SK-N-SH treated with all-trans-retinoic acid at 6 μM for 48 hours (cell line): ENCODE data around the gene CGNL1.

Source experiments
- ATAC-seq: fragments of 200-7000 bp; cut with Tn5 transposase; 3 replicates; pipeline ENCODE4 v1.9.1; 2020; ENCODE audit warnings: mild to moderate bottlenecking, moderate library complexity
- ARNTL ChIP-seq: fragments of 450-650 bp; formaldehyde crosslinking; IDR thresholded peaks from 2 replicates; pipeline ENCODE4 v1.5.0; 2020; ENCODE audit warnings: low read depth, mild to moderate bottlenecking, moderate library complexity, borderline replicate concordance
- BACH2 ChIP-seq: fragments of 250-450 bp; sonication (Bioruptor Pico); IDR thresholded peaks from 2 replicates; pipeline ENCODE4 v1.9.0; 2021; ENCODE audit warnings: mild to moderate bottlenecking, borderline replicate concordance
- CREB5 ChIP-seq: fragments of 250-450 bp; sonication (Bioruptor Pico); IDR thresholded peaks from 2 replicates; pipeline ENCODE4 v1.5.1; 2020; ENCODE audit warnings: low read depth, mild to moderate bottlenecking, moderate library complexity
- CSDC2 ChIP-seq: fragments of 250-450 bp; sonication (Bioruptor Pico); IDR thresholded peaks from 2 replicates; pipeline ENCODE4 v1.5.0; 2020; ENCODE audit warnings: mild to moderate bottlenecking, moderate library complexity
- ESRRG ChIP-seq: fragments of 250-450 bp; sonication (Bioruptor Pico); IDR thresholded peaks from 2 replicates; pipeline ENCODE4 v1.6.1; 2021; ENCODE audit warnings: mild to moderate bottlenecking
- GLIS3 ChIP-seq: fragments of 250-450 bp; sonication (Bioruptor Pico); IDR thresholded peaks from 2 replicates; pipeline ENCODE4 v1.5.0; 2020; ENCODE audit warnings: mild to moderate bottlenecking, moderate library complexity
- ISL1 ChIP-seq: fragments of 250-450 bp; sonication (Bioruptor Pico); IDR thresholded peaks from 2 replicates; pipeline ENCODE4 v2.1.2; 2022; ENCODE audit warnings: mild to moderate bottlenecking, moderate library complexity
- OSR1 ChIP-seq: fragments of 250-450 bp; sonication (Bioruptor Pico); IDR thresholded peaks from 2 replicates; pipeline ENCODE4 v1.8.0; 2022; ENCODE audit warnings: moderate library complexity, mild to moderate bottlenecking, inconsistent platforms
- PATZ1 ChIP-seq: fragments of 250-450 bp; sonication (Bioruptor Pico); IDR thresholded peaks from 2 replicates; pipeline ENCODE4 v1.8.0; 2020; ENCODE audit warnings: mild to moderate bottlenecking, moderate library complexity, borderline replicate concordance
- RARB ChIP-seq: fragments of 250-450 bp; sonication (Bioruptor Pico); IDR thresholded peaks from 2 replicates; pipeline ENCODE4 v1.8.0; 2021; ENCODE audit warnings: mild to moderate bottlenecking, moderate library complexity
- SNAI2 ChIP-seq: fragments of 250-450 bp; sonication (Bioruptor Pico); IDR thresholded peaks from 2 replicates; pipeline ENCODE4 v1.5.0; 2020; ENCODE audit warnings: mild to moderate bottlenecking, moderate library complexity
- TCF4 ChIP-seq: fragments of 250-450 bp; sonication (Bioruptor Pico); IDR thresholded peaks from 2 replicates; pipeline ENCODE4 v1.8.0; 2021; ENCODE audit warnings: mild to moderate bottlenecking, moderate library complexity, borderline replicate concordance
- TOX ChIP-seq: fragments of 250-450 bp; sonication (Bioruptor Pico); IDR thresholded peaks from 2 replicates; pipeline ENCODE4 v1.8.0; 2021; ENCODE audit warnings: mild to moderate bottlenecking, moderate library complexity, borderline replicate concordance
- TSHZ2 ChIP-seq: fragments of 250-450 bp; sonication (Bioruptor Pico); IDR thresholded peaks from 2 replicates; pipeline ENCODE4 v1.5.0; 2020; ENCODE audit warnings: mild to moderate bottlenecking, moderate library complexity
- ZC3H10 ChIP-seq: fragments of 250-450 bp; sonication (Bioruptor Pico); IDR thresholded peaks from 2 replicates; pipeline ENCODE4 v1.5.1; 2021; ENCODE audit warnings: mild to moderate bottlenecking, moderate library complexity
- ZFP3 ChIP-seq: fragments of 250-450 bp; sonication (Bioruptor Pico); IDR thresholded peaks from 2 replicates; pipeline ENCODE4 v1.5.0; 2020; ENCODE audit warnings: mild to moderate bottlenecking, moderate library complexity
- ZFP30 ChIP-seq: fragments of 450-650 bp; formaldehyde crosslinking; IDR thresholded peaks from 2 replicates; pipeline ENCODE4 v1.5.0; 2022; ENCODE audit warnings: mild to moderate bottlenecking, moderate library complexity
- ZNF565 ChIP-seq: fragments of 450-650 bp; formaldehyde crosslinking; conservative IDR thresholded peaks from 2 replicates; pipeline ENCODE4 v1.5.0; 2020; ENCODE audit warnings: low read depth, mild to moderate bottlenecking, moderate library complexity
- ZNF70 ChIP-seq: fragments of 450-650 bp; formaldehyde crosslinking; IDR thresholded peaks from 2 replicates; pipeline ENCODE4 v1.5.0; 2020; ENCODE audit warnings: mild to moderate bottlenecking, moderate library complexity
- ZNF8 ChIP-seq: fragments of 450-650 bp; formaldehyde crosslinking; IDR thresholded peaks from 2 replicates; pipeline ENCODE4 v1.5.0; 2020; ENCODE audit warnings: mild to moderate bottlenecking, moderate library complexity
- TF ChIP-seq, protein P1 (sequence below): fragments of 250-450 bp; sonication (Bioruptor Pico); IDR thresholded peaks from 2 replicates; pipeline ENCODE4 v1.8.0; 2021; ENCODE audit warnings: low read depth, mild to moderate bottlenecking, moderate library complexity, borderline replicate concordance

CGNL1 gene

GRCh38 chr15:57507111-57507510 is 130.8 kb downstream of the CGNL1 start:
- TF ChIP-seq ISL1 (CRISPR knock-in tag) (0 out of 2 replicates have a peak, but pooled peaks have one; percentile 9), PATZ1 (no peak)
- ATAC-seq, result no peak

DNA sequence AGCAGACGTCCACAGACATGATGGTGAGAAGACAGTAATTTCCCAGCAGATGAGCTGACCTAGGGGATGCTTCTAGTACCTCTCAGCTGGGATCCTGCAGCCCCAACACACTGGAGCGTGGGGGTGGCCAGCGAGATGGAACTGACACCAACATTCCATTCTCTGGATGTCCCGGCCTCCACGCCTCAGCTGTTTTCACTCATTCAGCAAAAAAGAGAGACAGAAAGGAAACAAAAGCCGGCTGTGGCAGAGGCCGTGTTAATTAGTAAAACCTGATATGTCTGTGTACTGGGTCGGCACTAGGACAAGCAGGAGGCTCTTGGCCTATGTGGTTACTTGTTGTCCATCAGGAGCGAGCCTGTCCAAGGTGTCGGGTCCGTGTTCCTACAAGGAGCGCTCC is 132.8 kb downstream of the CGNL1 start:
- ATAC-seq, result no peak
- TF ChIP-seq ARNTL (CRISPR knock-in tag) (no peak), BACH2 (CRISPR knock-in tag) (no peak), OSR1 (CRISPR knock-in tag) (no peak), ZFP3 (CRISPR knock-in tag) (no peak), CSDC2 (CRISPR knock-in tag) (no peak), ESRRG (CRISPR knock-in tag) (no peak)
- TF ChIP-seq, protein P1, sequence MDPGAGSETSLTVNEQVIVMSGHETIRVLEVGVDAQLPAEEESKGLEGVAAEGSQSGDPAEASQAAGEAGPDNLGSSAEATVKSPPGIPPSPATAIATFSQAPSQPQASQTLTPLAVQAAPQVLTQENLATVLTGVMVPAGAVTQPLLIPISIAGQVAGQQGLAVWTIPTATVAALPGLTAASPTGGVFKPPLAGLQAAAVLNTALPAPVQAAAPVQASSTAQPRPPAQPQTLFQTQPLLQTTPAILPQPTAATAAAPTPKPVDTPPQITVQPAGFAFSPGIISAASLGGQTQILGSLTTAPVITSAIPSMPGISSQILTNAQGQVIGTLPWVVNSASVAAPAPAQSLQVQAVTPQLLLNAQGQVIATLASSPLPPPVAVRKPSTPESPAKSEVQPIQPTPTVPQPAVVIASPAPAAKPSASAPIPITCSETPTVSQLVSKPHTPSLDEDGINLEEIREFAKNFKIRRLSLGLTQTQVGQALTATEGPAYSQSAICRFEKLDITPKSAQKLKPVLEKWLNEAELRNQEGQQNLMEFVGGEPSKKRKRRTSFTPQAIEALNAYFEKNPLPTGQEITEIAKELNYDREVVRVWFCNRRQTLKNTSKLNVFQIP (CRISPR knock-in tag), result no peak

- TF ChIP-seq ISL1 (CRISPR knock-in tag) (no peak), ZNF565 (no peak), RARB (CRISPR knock-in tag) (no peak), TSHZ2 (CRISPR knock-in tag) (no peak), SNAI2 (CRISPR knock-in tag) (no peak), CREB5 (CRISPR knock-in tag) (no peak), ZNF8 (CRISPR knock-in tag) (no peak)
- TF ChIP-seq, protein P1 (CRISPR knock-in tag), result no peak
- ATAC-seq, result no peak
Measured at GRCh38 chr15:57509965-57510364, 133.7 kb downstream of the CGNL1 start.

GRCh38 chr15:57510647-57511046 is 134.3 kb downstream of the CGNL1 start:
- TF ChIP-seq OSR1 (CRISPR knock-in tag) (no peak), ZFP30 (CRISPR knock-in tag) (no peak), TCF4 (CRISPR knock-in tag) (no peak), GLIS3 (CRISPR knock-in tag) (no peak), CSDC2 (CRISPR knock-in tag) (no peak), ZNF70 (CRISPR knock-in tag) (no peak), TOX (no peak), ZNF8 (CRISPR knock-in tag) (no peak), TSHZ2 (CRISPR knock-in tag) (no peak), ISL1 (CRISPR knock-in tag) (no peak), ZFP3 (CRISPR knock-in tag) (no peak), ZC3H10 (no peak), SNAI2 (CRISPR knock-in tag) (no peak), BACH2 (CRISPR knock-in tag) (no peak), ZNF565 (no peak)
- TF ChIP-seq, protein P1 (CRISPR knock-in tag), result no peak
- no peak for ATAC-seq
